ENCODE measurements around the gene MACROD2. TPM values are rescaled to one million over a fixed set of nuclear protein-coding genes. Genes with fewer than 3 reads are reported as not detected.

The MACROD2 gene
- total and polyA plus RNA-seq, 4 donors: 0.66 to 10.5 (median 3.3) TPM

DNA sequence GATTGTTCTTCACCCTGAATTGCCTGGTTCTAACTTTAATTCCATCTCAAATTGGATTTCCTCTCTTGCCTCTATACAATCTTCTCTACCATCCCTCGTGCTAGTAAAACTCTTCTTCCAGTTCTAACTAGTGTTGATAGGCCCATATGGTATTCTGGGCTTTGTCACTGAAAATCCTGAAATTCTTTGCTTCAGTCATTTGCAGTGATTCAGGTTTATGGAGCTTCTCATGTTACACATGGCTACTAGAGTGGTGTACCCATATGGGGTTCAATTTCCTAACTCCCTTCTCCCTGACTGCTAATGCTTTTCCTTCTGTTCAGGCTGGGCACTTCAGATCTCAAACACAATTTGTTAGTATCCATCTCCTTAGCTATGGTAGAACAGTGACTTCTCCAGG is 1621.3 kb downstream of the MACROD2 start:
- no peak for DNase-seq (ENCODE audit: low spot score)
- Histone ChIP-seq H3K9ac (ENCODE audit: low read depth in 1 of 2, low read length in 2 of 2) (no peak overlapping the region), H3K36me3 (ENCODE audit: control insufficient read depth in 4 of 4, insufficient read depth in 3 of 4, low read depth in 1 of 4, low read length in 3 of 4) (no peaks in the 10 kb centered on the region), H3K4me3 (ENCODE audit: low read depth in 1 of 3, low read length in 3 of 3) (no peak overlapping the region), H3K9me3 (ENCODE audit: control insufficient read depth in 4 of 4, low read length in 3 of 4) (no peaks in the 10 kb centered on the region), H3K27me3 (ENCODE audit: control insufficient read depth in 4 of 4, insufficient read depth in 4 of 4, low read length in 3 of 4) (no peaks in the 10 kb centered on the region), H3K4me1 (ENCODE audit: control insufficient read depth in 4 of 4, insufficient read depth in 4 of 4, low read length in 3 of 4) (peaks cover 0 to 16% (median 9%) of the 10 kb centered on the region in 4 donors), H3K27ac (ENCODE audit: low read depth in 1 of 2, low read length in 2 of 2) (no peak overlapping the region)
- no peak for TF ChIP-seq RAD21 (IDR thresholded peaks at IDR 0.05)
- no peak for TF ChIP-seq FOXA1 (IDR thresholded peaks at IDR 0.05)
- TF ChIP-seq, protein P1, sequence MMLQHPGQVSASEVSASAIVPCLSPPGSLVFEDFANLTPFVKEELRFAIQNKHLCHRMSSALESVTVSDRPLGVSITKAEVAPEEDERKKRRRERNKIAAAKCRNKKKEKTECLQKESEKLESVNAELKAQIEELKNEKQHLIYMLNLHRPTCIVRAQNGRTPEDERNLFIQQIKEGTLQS (IDR thresholded peaks at IDR 0.05): no peak
- TF ChIP-seq, protein P2, sequence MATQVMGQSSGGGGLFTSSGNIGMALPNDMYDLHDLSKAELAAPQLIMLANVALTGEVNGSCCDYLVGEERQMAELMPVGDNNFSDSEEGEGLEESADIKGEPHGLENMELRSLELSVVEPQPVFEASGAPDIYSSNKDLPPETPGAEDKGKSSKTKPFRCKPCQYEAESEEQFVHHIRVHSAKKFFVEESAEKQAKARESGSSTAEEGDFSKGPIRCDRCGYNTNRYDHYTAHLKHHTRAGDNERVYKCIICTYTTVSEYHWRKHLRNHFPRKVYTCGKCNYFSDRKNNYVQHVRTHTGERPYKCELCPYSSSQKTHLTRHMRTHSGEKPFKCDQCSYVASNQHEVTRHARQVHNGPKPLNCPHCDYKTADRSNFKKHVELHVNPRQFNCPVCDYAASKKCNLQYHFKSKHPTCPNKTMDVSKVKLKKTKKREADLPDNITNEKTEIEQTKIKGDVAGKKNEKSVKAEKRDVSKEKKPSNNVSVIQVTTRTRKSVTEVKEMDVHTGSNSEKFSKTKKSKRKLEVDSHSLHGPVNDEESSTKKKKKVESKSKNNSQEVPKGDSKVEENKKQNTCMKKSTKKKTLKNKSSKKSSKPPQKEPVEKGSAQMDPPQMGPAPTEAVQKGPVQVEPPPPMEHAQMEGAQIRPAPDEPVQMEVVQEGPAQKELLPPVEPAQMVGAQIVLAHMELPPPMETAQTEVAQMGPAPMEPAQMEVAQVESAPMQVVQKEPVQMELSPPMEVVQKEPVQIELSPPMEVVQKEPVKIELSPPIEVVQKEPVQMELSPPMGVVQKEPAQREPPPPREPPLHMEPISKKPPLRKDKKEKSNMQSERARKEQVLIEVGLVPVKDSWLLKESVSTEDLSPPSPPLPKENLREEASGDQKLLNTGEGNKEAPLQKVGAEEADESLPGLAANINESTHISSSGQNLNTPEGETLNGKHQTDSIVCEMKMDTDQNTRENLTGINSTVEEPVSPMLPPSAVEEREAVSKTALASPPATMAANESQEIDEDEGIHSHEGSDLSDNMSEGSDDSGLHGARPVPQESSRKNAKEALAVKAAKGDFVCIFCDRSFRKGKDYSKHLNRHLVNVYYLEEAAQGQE (IDR thresholded peaks at IDR 0.05): no peak
- TF ChIP-seq TAF1 (conservative IDR thresholded peaks at IDR 0.05): no peak
- no peak for TF ChIP-seq HNF4A (conservative IDR thresholded peaks at IDR 0.05)
- TF ChIP-seq, protein P3, sequence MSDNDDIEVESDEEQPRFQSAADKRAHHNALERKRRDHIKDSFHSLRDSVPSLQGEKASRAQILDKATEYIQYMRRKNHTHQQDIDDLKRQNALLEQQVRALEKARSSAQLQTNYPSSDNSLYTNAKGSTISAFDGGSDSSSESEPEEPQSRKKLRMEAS (IDR thresholded peaks at IDR 0.05): no peak
- TF ChIP-seq RXRA (IDR thresholded peaks at IDR 0.05): no peak
- TF ChIP-seq EGR1 (IDR thresholded peaks at IDR 0.05; ENCODE audit: low read depth in 2 of 2): no peak
- no peak for TF ChIP-seq GABPA (IDR thresholded peaks at IDR 0.05 in 1 of 2, conservative IDR thresholded peaks at IDR 0.05 in 1 of 2)
- no peak for TF ChIP-seq SP1 (IDR thresholded peaks at IDR 0.05)
- TF ChIP-seq JUND (IDR thresholded peaks at IDR 0.05): no peak
- no peak for TF ChIP-seq YY1 (IDR thresholded peaks at IDR 0.05)
- TF ChIP-seq, protein P4, sequence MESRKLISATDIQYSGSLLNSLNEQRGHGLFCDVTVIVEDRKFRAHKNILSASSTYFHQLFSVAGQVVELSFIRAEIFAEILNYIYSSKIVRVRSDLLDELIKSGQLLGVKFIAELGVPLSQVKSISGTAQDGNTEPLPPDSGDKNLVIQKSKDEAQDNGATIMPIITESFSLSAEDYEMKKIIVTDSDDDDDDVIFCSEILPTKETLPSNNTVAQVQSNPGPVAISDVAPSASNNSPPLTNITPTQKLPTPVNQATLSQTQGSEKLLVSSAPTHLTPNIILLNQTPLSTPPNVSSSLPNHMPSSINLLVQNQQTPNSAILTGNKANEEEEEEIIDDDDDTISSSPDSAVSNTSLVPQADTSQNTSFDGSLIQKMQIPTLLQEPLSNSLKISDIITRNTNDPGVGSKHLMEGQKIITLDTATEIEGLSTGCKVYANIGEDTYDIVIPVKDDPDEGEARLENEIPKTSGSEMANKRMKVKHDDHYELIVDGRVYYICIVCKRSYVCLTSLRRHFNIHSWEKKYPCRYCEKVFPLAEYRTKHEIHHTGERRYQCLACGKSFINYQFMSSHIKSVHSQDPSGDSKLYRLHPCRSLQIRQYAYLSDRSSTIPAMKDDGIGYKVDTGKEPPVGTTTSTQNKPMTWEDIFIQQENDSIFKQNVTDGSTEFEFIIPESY (IDR thresholded peaks at IDR 0.05): no peak
- no peak for TF ChIP-seq NR2F2 (IDR thresholded peaks at IDR 0.05)
- TF ChIP-seq FOXA2 (IDR thresholded peaks at IDR 0.05): no peak
- TF ChIP-seq, protein P5, sequence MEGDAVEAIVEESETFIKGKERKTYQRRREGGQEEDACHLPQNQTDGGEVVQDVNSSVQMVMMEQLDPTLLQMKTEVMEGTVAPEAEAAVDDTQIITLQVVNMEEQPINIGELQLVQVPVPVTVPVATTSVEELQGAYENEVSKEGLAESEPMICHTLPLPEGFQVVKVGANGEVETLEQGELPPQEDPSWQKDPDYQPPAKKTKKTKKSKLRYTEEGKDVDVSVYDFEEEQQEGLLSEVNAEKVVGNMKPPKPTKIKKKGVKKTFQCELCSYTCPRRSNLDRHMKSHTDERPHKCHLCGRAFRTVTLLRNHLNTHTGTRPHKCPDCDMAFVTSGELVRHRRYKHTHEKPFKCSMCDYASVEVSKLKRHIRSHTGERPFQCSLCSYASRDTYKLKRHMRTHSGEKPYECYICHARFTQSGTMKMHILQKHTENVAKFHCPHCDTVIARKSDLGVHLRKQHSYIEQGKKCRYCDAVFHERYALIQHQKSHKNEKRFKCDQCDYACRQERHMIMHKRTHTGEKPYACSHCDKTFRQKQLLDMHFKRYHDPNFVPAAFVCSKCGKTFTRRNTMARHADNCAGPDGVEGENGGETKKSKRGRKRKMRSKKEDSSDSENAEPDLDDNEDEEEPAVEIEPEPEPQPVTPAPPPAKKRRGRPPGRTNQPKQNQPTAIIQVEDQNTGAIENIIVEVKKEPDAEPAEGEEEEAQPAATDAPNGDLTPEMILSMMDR (IDR thresholded peaks at IDR 0.05; ENCODE audit: low read depth, low read length, missing input control): no peak
- TF ChIP-seq HNF4G (IDR thresholded peaks at IDR 0.05): no peak
- WGBS: 82% methylated on average over 1 of the region's 1 CpG

Data from liver (tissue), 9 donors.